Epithelial cell of esophagus (primary cell): ENCODE measurements around the gene PARVB.

Experiments used
- DNase-seq: peaks from one replicate; pipeline ENCODE4 v3.0.0; 2010; ENCODE audit warnings: low read depth
- H3K4me3 ChIP-seq: 2 replicates; pipeline ENCODE4 v1.5.1; 2011; ENCODE audit warnings: mild to moderate bottlenecking, low read length, control low read depth
- CTCF ChIP-seq: IDR thresholded peaks from 2 replicates; pipeline ENCODE4 v1.5.1; 2011; ENCODE audit warnings: low read depth, mild to moderate bottlenecking, low read length, control low read depth, inconsistent platforms; ENCODE audit not compliant: insufficient read depth; ENCODE audit errors: missing control alignments

PARVB gene

GRCh38 chr22:44213489-44214043 is 189.5 kb downstream of the PARVB start:
- no peak overlapping the region for H3K4me3 ChIP-seq
- TF ChIP-seq CTCF: no peak
- DNase-seq: no peak

DNA sequence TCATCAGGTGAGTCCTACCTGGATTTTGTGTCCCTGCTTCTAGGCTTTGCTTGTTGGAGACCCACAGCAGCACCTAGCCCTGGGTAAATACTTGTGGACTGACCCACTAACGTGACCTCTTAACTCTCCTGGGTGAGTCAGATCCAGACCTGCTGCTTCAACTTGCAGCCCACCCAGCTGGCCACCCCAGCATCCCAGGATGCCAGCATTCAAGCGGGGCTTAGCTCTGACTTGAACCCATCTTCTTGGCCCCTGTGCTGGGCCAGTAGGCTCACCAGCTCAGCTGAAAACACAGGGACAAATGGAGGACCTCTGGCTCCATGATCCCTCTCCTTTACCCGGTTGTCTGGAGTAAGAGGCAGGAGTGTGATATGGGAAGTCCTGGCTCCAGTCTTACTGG is 190.1 kb downstream of the PARVB start:
- DNase-seq: no peak
- TF ChIP-seq CTCF: no peak
- no peak overlapping the region for H3K4me3 ChIP-seq

- TF ChIP-seq CTCF: no peak
- H3K4me3 ChIP-seq: no peak overlapping the region
- DNase-seq: no peak
Observed at GRCh38 chr22:44214764-44215163, 190.7 kb downstream of the PARVB start.

DNA sequence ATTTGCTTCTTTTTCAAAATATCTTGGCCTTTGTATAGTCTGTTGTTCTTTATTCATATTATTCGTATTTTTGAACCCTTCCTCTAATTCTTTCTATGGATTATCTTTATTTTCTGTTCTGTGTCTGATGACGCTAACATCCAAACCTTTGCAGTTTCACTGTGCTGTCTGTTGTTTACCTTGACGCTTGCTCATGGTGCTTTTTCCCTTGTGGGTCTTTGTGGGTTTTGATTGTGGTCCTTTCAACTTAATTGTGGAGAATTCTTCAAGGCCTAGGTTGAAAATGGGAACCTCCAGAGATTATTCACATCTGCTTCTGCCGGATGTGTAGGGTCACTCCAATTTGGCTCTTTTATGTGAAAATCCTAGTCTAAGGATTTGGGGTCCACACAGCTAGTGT is 191.2 kb downstream of the PARVB start:
- no peak for TF ChIP-seq CTCF
- DNase-seq: no peak
- H3K4me3 ChIP-seq: no peak overlapping the region

GRCh38 chr22:44217346-44217745 is 193.2 kb downstream of the PARVB start:
- DNase-seq: no peak
- no peak overlapping the region for H3K4me3 ChIP-seq
- no peak for TF ChIP-seq CTCF

DNA sequence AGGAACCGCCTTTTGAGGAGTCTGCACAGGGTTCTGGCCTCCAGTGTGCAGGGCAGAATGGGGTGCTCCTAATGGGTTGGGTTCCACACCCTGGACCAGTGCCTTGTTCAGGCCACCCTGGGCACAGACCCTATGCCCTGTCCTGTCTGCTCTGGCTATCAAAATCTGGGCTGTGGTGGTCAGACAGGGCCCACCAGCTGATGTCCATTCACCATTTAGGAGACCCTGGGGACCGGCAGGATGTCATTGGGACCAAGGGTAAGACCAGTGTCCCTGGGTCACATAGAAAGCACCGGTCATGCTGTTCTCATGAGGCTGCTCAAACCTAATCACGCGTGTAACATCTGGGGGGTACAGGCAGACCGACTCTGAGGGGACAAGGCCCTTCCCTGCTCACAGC is 194.0 kb downstream of the PARVB start:
- DNase-seq: no peak
- no peak overlapping the region for H3K4me3 ChIP-seq
- TF ChIP-seq CTCF: no peak

GRCh38 chr22:44219101-44219870 is 195.2 kb downstream of the PARVB start:
- no peak for DNase-seq
- TF ChIP-seq CTCF: no peak
- H3K4me3 ChIP-seq: no peak overlapping the region
